Natural killer cell treated with Interleukin-12 subunit alpha and Interleukin-12 subunit beta and Interleukin-15 and Interleukin-18, amount 100 ng/mL, for 72 hours (primary cell): ENCODE data around the gene GBGT1. TPM values are rescaled to one million over a fixed set of nuclear protein-coding genes. Genes with fewer than 3 reads are reported as not detected.
A peak's percentile ranks its signal among the peaks of the same experiment; 100 is the strongest.

Source experiments
- ATAC-seq, 2 donors: fragments of 150-1000 bp; cut with Tn5 transposase in 1 of 2; sonication (Bioruptor Pico), chemical (Tn5 transposase) in 1 of 2; 2 replicates each; pipeline ENCODE4 v1.10.0; 2021
- DNase-seq: peaks from one replicate; pipeline ENCODE4 v3.0.0; 2022; ENCODE audit warnings: low spot score
- H3K27ac Mint-ChIP-seq, 2 donors: 1 replicate in 1 of 2; 2 replicates in 1 of 2; pipeline ENCODE4 v1.8.0; 2022; ENCODE audit warnings: mixed read lengths in 2 of 2, mild to moderate bottlenecking in 1 of 2, moderate library complexity in 1 of 2
- H3K27me3 Mint-ChIP-seq, 2 donors: 1 replicate in 1 of 2; 2 replicates in 1 of 2; pipeline ENCODE4 v1.8.0; 2022; ENCODE audit warnings: mixed read lengths in 2 of 2
- H3K36me3 Mint-ChIP-seq: one replicate; pipeline ENCODE4 v1.8.0; 2022; ENCODE audit warnings: mixed read lengths
- H3K4me1 Mint-ChIP-seq, 2 donors: 1 replicate in 1 of 2; 2 replicates in 1 of 2; pipeline ENCODE4 v1.8.0; 2022; ENCODE audit warnings: low read depth in 2 of 2, mixed read lengths in 2 of 2, mild to moderate bottlenecking in 1 of 2
- H3K4me3 Mint-ChIP-seq: one replicate; pipeline ENCODE4 v1.8.0; 2022; ENCODE audit warnings: mixed read lengths
- H3K9me3 Mint-ChIP-seq: 2 replicates; pipeline ENCODE4 v1.8.0; 2022; ENCODE audit warnings: mixed read lengths
- total RNA-seq, 2 donors: library from RNA; stranded (reverse); gene quantifications; one replicate each; pipeline ENCODE4 v1.2.3, GENCODE V29; 2022

GBGT1 gene
- total RNA-seq, 2 donors from 2014 or later: 4.1 to 7.2 TPM

DNA sequence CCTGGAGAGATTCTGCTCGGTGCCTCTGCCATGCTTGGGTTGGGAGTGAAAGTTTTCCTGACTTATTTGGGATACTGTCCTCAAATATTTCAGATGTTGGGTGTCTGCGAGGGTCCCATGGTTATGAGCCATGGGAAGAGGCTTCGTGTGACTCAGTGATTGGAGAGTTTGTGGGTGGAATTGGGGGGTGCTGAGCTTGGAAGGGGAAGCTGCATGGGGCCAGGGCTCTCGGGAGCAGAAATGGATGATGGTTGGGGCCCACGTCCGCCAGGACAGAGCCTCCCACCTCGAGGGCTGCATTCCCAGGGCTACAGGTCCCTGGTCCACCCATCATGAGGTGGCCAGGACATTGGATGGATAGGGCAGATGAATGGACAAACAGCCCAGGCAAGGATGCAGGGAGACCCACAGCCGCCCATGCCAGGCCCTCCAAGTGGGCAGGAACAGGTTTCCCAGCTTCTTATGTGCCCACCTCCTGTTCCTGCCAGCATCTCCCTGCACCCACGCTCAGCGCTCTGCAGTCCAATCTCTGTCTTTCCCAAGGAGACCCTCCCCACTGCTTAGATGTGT lies 39.9 kb upstream of the GBGT1 start:
- Mint-ChIP-seq H3K9me3 (peaks cover 3% of the 10 kb centered on the region), H3K4me1 (peaks cover 6 to 8% of the 10 kb centered on the region in 2 donors)
- no peak for ATAC-seq

DNA sequence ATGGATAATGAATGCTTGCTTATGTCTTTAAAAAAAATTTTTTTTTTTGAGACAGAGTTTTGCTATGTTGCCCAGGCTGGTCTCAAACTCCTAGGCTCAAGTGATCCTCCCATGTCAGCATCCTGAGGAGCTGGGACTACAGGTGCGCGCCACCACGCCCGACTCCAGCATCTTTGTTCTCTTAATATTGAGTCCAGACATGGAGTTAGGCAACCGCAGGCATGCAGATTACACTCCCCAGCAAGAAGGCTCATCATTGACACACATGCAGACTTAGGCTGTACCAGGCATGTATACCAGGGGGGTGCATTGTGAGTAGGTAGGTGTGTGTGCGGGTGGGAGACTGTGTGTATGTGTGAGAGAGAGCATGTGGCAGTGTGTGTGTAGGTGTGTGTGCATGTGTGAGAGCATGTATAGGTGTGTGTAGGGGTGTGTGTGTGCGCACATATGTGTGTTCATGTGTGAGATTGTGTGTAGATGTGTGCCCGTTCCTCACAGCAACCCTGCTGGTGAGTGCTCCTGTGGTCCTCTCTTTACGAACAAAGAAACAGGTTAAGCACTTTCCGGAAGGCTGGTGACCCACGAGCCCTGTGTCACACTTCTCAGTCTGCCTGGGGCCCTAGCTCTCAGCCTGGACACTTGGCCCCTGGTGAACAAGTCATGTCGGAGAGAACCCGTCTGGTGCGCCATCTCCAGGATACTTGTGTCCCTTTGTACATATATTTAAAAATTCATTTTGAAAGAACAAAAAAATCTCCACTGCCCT lies 39.2 kb upstream of the GBGT1 start:
- Mint-ChIP-seq H3K27me3 (peaks cover 14 to 16% of the 10 kb centered on the region in 2 donors), H3K27ac (no peak overlapping the region), H3K36me3 (no peaks in the 10 kb centered on the region), H3K4me1 (peaks cover 6 to 8% of the 10 kb centered on the region in 2 donors), H3K4me3 (no peak overlapping the region), H3K9me3 (peaks cover 3% of the 10 kb centered on the region)
- DNase-seq (no peak), ATAC-seq (no peak)

More for the DNA sequence above, 39.9 kb upstream of the GBGT1 start:
- H3K4me3 Mint-ChIP-seq: no peak overlapping the region
- no peak overlapping the region for H3K27ac Mint-ChIP-seq
- peaks cover 14 to 16% of the 10 kb centered on the region in 2 donors for H3K27me3 Mint-ChIP-seq
- H3K36me3 Mint-ChIP-seq: no peaks in the 10 kb centered on the region
- no peak for DNase-seq

DNA sequence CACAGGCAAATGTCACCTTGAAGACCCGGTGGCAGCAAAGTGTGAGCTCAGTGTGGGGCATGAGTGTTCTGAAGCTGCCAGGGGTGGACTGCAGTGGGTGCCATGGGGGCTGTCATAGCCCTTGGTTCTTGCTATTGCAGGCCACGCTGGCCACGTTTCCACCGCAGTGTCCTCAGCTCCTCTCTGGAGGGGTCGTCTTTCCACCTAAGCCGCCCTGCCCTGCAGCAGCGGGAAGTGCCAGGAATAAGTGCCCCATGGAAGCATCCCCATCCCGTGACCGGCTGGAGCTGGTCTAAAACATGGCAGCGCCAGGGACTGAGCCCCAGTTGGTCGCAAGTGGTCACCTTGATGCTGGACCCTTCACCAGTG lies 38.4 kb upstream of the GBGT1 start:
- H3K27ac Mint-ChIP-seq: no peak overlapping the region
- peaks cover 3% of the 10 kb centered on the region for H3K9me3 Mint-ChIP-seq
- H3K27me3 Mint-ChIP-seq: peaks cover 14 to 16% of the 10 kb centered on the region in 2 donors
- ATAC-seq (no peak), DNase-seq (no peak)
- no peaks in the 10 kb centered on the region for H3K36me3 Mint-ChIP-seq
- H3K4me3 Mint-ChIP-seq: no peak overlapping the region
- H3K4me1 Mint-ChIP-seq: peaks cover 6 to 8% of the 10 kb centered on the region in 2 donors

GRCh38 chr9:133201424-133202144 lies 37.9 kb upstream of the GBGT1 start:
- Mint-ChIP-seq H3K27ac (no peak overlapping the region), H3K27me3 (peaks cover 16 to 18% of the 10 kb centered on the region in 2 donors), H3K36me3 (no peaks in the 10 kb centered on the region), H3K4me1 (peaks cover 6 to 8% of the 10 kb centered on the region in 2 donors), H3K4me3 (no peak overlapping the region), H3K9me3 (peaks cover 3% of the 10 kb centered on the region)
- DNase-seq (no peak), ATAC-seq (no peak)

- DNase-seq: no peak
- Mint-ChIP-seq H3K4me1 (peaks cover 6 to 8% of the 10 kb centered on the region in 2 donors), H3K4me3 (no peak overlapping the region), H3K27ac (peak overlapping the region in 1 of 2 donors; percentile 59), H3K36me3 (no peaks in the 10 kb centered on the region), H3K27me3 (peaks cover 16 to 18% of the 10 kb centered on the region in 2 donors), H3K9me3 (peaks cover 3% of the 10 kb centered on the region)
- no peak for ATAC-seq
Observed at GRCh38 chr9:133200631-133201030, 36.9 kb upstream of the GBGT1 start.

DNA sequence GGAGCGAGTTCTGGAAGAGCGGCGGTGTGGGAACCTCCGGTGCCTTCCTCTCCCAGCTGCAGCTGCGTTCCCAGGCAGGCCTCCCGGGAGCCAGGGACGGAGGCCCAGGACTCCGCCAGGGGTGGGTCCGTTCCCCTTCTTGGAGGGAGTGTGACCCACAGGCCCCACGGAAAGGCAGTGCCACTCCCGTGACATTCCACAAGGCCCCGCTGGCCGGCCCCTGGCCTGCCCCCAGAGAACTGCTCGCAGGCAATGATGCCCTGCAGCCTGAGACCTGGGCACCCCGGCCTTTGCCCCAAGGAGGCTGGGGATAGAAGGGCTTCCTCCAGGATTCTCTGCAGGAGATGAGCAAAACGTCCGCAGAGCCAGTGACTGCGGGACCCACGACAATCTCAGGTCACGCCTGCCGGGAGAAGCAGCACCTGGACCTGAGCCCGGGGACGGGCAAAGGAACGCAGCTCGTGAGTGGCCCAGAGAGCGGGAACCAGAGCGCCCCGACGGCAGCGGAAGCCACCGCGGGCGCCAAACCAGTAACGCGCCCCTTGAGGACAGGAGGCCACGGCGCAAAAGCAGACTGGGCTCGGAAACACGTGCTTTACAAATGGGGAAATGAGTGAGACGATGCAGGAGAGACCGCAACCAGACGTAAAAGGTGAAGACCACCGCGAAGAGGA lies 36.1 kb upstream of the GBGT1 start:
- no peak for DNase-seq
- H3K9me3 Mint-ChIP-seq: peaks cover 3% of the 10 kb centered on the region
- ATAC-seq: peak; percentile 61 to 72
- H3K27ac Mint-ChIP-seq: peak overlapping the region in 1 of 2 donors; percentile 59
- no peaks in the 10 kb centered on the region for H3K36me3 Mint-ChIP-seq
- peaks cover 18 to 22% of the 10 kb centered on the region in 2 donors for H3K27me3 Mint-ChIP-seq
- H3K4me3 Mint-ChIP-seq: peak overlapping the region; percentile 80
- peaks cover 6 to 8% of the 10 kb centered on the region in 2 donors for H3K4me1 Mint-ChIP-seq

DNA sequence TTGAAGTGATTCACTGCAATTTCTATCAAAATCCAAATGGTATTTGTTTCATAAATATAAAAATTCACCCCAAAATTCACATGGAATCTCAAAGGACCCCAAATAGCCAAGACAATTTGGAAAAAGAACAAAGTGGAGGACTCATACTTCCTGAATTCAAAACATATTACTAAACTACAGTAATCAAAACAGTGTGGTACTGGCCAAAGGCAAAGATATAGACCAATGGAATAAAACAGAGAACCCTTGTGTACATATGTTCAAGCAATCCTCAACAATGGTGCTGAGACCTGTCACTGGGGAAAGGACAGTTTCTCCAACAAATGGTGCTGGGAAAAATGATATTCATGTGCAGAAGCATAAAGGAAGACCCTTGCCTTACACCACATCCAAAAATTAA lies 31.3 kb upstream of the GBGT1 start:
- ATAC-seq: no peak
- Mint-ChIP-seq H3K36me3 (no peaks in the 10 kb centered on the region), H3K27me3 (peaks cover 16 to 29% of the 10 kb centered on the region in 2 donors), H3K9me3 (peaks cover 2% of the 10 kb centered on the region), H3K4me1 (peaks cover 3% of the 10 kb centered on the region in 2 donors), H3K4me3 (no peak overlapping the region), H3K27ac (no peak overlapping the region)
- DNase-seq: no peak

DNA sequence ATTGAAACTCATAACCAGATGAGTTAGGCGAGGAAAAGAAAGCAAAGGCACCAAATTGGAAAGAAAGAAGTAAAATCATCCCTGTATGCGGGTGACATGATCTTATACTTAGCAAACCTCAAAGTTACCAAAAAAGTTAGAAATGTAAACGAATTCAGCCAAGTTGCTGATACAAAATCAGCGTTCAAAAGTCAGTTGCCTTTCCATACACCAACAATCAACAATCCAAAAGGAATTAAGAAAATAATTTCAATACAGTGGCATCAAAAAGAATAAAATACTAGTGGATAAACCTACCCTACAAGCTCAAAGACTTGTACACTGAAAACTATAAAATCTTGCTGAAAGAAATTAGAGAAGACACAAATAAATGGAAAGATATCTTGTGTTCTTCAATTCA lies 30.9 kb upstream of the GBGT1 start:
- no peaks in the 10 kb centered on the region for H3K9me3 Mint-ChIP-seq
- no peak overlapping the region for H3K4me3 Mint-ChIP-seq
- no peak for DNase-seq
- ATAC-seq: no peak
- H3K27ac Mint-ChIP-seq: no peak overlapping the region
- peaks cover 14 to 25% of the 10 kb centered on the region in 2 donors for H3K27me3 Mint-ChIP-seq
- no peaks in the 10 kb centered on the region for H3K36me3 Mint-ChIP-seq
- no peaks in the 10 kb centered on the region for H3K4me1 Mint-ChIP-seq

DNA sequence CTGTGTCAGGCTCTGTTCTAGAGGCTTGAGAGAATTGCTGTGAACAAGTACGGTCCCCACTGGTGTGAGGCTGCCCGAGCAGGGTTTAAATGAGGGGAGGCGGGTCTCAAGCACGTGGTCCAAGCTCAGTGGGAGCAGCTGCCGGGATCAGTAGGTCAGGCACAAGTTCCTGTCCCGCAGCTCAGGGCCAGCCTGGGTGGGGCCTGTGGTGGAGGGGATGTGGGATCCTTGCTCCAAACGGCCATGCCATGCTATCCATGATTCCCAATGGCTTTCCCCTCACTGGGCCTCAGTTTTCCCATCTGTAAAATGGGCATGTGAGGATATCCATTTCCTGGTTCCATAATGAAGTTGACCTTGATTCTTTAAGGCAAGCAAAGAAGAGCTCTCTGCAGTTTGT lies 28.3 kb upstream of the GBGT1 start:
- Mint-ChIP-seq H3K9me3 (no peaks in the 10 kb centered on the region), H3K36me3 (no peaks in the 10 kb centered on the region), H3K27ac (no peak overlapping the region), H3K4me3 (no peak overlapping the region), H3K4me1 (peaks cover 0 to 3% of the 10 kb centered on the region in 2 donors), H3K27me3 (peaks cover 20 to 24% of the 10 kb centered on the region in 2 donors)
- ATAC-seq: no peak
- DNase-seq: no peak

GRCh38 chr9:133189826-133190225 lies 26.1 kb upstream of the GBGT1 start:
- ATAC-seq: no peak

DNA sequence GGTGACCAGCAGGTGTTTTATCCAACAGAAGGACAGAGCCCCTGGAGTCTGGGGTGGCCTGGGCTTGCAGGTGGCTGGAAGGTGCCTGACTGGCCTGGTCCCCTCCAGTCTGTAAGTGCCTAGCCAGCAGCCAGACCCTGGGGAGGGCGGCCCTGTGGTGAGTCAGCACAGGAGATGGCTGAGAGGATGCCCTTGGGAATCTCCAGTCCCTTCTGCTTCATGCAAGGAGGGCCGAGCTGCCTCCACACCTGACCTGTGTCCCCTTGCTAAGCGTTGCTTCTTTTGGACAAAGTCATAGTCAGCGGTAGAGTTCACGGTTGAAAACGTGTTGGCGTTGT lies 25.1 kb upstream of the GBGT1 start:
- no peak for DNase-seq

More at GRCh38 chr9:133189826-133190225, 26.1 kb upstream of the GBGT1 start:
- Mint-ChIP-seq H3K36me3 (no peaks in the 10 kb centered on the region), H3K27me3 (peaks cover 19 to 24% of the 10 kb centered on the region in 2 donors), H3K9me3 (no peaks in the 10 kb centered on the region), H3K27ac (no peak overlapping the region), H3K4me3 (no peak overlapping the region), H3K4me1 (peaks cover 12 to 13% of the 10 kb centered on the region in 2 donors)
- DNase-seq: no peak

GRCh38 chr9:133188006-133188842 lies 24.5 kb upstream of the GBGT1 start:
- no peaks in the 10 kb centered on the region for H3K36me3 Mint-ChIP-seq
- H3K4me1 Mint-ChIP-seq: peaks cover 18 to 20% of the 10 kb centered on the region in 2 donors
- DNase-seq: no peak
- no peak for ATAC-seq
- no peaks in the 10 kb centered on the region for H3K9me3 Mint-ChIP-seq
- H3K27ac Mint-ChIP-seq: no peak overlapping the region
- no peak overlapping the region for H3K4me3 Mint-ChIP-seq
- H3K27me3 Mint-ChIP-seq: peaks cover 12 to 17% of the 10 kb centered on the region in 2 donors

More for the DNA sequence above, 25.1 kb upstream of the GBGT1 start:
- Mint-ChIP-seq H3K36me3 (no peaks in the 10 kb centered on the region), H3K9me3 (no peaks in the 10 kb centered on the region), H3K27ac (no peak overlapping the region), H3K4me3 (no peak overlapping the region), H3K4me1 (peaks cover 14 to 16% of the 10 kb centered on the region in 2 donors), H3K27me3 (peaks cover 10 to 18% of the 10 kb centered on the region in 2 donors)
- no peak for ATAC-seq

- H3K9me3 Mint-ChIP-seq: no peaks in the 10 kb centered on the region
- H3K4me1 Mint-ChIP-seq: peaks cover 18 to 24% of the 10 kb centered on the region in 2 donors
- no peak for ATAC-seq
- no peak for DNase-seq
- no peak overlapping the region for H3K27ac Mint-ChIP-seq
- no peak overlapping the region for H3K4me3 Mint-ChIP-seq
- H3K36me3 Mint-ChIP-seq: no peaks in the 10 kb centered on the region
- peaks cover 19 to 23% of the 10 kb centered on the region in 2 donors for H3K27me3 Mint-ChIP-seq
Observed at GRCh38 chr9:133187561-133188005, 23.9 kb upstream of the GBGT1 start.
